Thyroid gland (tissue), 4 donors: ENCODE measurements around the gene NXPH4. TPM values are rescaled to one million over a fixed set of nuclear protein-coding genes. Genes with fewer than 3 reads are reported as not detected.

Source experiments
- DNase-seq, 2 donors: peaks; one replicate each; pipeline ENCODE4 v3.0.0-alpha.2; 2019
- H3K27ac ChIP-seq, 3 donors: fragments of 200-600 bp; sonication (generic); 1 replicate in 2 of 3; 2 replicates in 1 of 3; pipeline ENCODE4 v1.5.1; 2016 to 2019; ENCODE audit warnings: mild to moderate bottlenecking in 1 of 3, moderate library complexity in 1 of 3
- H3K27me3 ChIP-seq: fragments of 200-600 bp; sonication (generic); one replicate; pipeline ENCODE4 v1.5.1; 2019
- H3K36me3 ChIP-seq, 2 donors: fragments of 200-600 bp; sonication (generic); one replicate each; pipeline ENCODE4 v1.5.1; 2016 to 2019
- H3K4me1 ChIP-seq, 2 donors: fragments of 200-600 bp; sonication (generic); one replicate each; pipeline ENCODE4 v1.5.1; 2017 to 2019
- H3K4me3 ChIP-seq, 3 donors: fragments of 200-600 bp; sonication (generic); replicated peaks in 1 of 3; 1 replicate in 2 of 3; 2 replicates in 1 of 3; pipeline ENCODE4 v1.5.1; 2016; ENCODE audit warnings: mild to moderate bottlenecking in 1 of 3
- H3K9me3 ChIP-seq: fragments of 200-600 bp; sonication (generic); one replicate; pipeline ENCODE4 v1.5.1; 2017
- CTCF ChIP-seq, 6 experiments: fragments of 200-600 bp in 3 of 6; fragments of 450-650 bp in 3 of 6; sonication (generic) in 3 of 6; IDR thresholded peaks; one replicate each; pipeline ENCODE4 v1.5.1; 2016 to 2019; ENCODE audit warnings: antibody characterized with exemption in 6 of 6, mild to moderate bottlenecking in 2 of 6, inconsistent platforms in 1 of 6, moderate library complexity in 1 of 6
- POLR2A ChIP-seq, 2 donors: fragments of 450-650 bp; IDR thresholded peaks; one replicate each; pipeline ENCODE4 v1.6.1; 2017; ENCODE audit warnings: antibody characterized with exemption in 2 of 2, mild to moderate bottlenecking in 2 of 2, moderate library complexity in 1 of 2
- WGBS, 2 donors: methylation state at CpG; one replicate each; pipeline ENCODE4 v1.1.5; 2017; 5-methylcytosine and 5-hydroxymethylcytosine counted together
- intact Hi-C: fragments of 100-400 bp; cut with DNase I; formaldehyde crosslinking; loops from one replicate; pipeline ENCODE4 v1.15.1; 2023
- total RNA-seq, 4 donors: library from RNA; depleted of rRNA; stranded (reverse); fragments of >200 nt; gene quantifications; one replicate each; pipeline ENCODE4 v1.2.3, GENCODE V29; 2016

Gene NXPH4
- total RNA-seq, 4 donors from 2014 or later = 0.27 TPM; not detected in 3

DNA sequence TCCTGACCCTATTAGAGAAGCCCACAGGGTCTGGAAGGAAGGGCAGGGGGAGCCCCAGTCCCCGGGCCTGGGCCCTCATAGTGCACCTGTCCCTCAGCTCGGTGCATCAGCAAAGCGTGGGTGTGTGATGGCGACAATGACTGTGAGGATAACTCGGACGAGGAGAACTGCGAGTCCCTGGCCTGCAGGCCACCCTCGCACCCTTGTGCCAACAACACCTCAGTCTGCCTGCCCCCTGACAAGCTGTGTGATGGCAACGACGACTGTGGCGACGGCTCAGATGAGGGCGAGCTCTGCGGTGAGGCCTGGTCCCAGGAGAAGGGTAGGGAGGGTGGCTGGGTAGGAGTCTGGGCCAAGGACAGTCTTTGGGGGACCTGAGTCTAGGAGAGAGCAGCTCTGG is 42.9 kb upstream of the NXPH4 start:
- WGBS, 2 donors = 93 to 95% methylated on average over 10 to 14 of the region's 14 CpGs
- Histone ChIP-seq H3K36me3 (peaks cover 14 to 20% of the 10 kb centered on the region in 2 donors), H3K27me3 (no peaks in the 10 kb centered on the region), H3K9me3 (no peaks in the 10 kb centered on the region), H3K4me1 (no peaks in the 10 kb centered on the region), H3K4me3 (no peak overlapping the region), H3K27ac (no peak overlapping the region)
- no peak for DNase-seq
- TF ChIP-seq POLR2A (IDR thresholded peaks at IDR 0.05) = no peak
- TF ChIP-seq CTCF (IDR thresholded peaks at IDR 0.05) = no peak
- intact Hi-C loops = no loop called here

DNA sequence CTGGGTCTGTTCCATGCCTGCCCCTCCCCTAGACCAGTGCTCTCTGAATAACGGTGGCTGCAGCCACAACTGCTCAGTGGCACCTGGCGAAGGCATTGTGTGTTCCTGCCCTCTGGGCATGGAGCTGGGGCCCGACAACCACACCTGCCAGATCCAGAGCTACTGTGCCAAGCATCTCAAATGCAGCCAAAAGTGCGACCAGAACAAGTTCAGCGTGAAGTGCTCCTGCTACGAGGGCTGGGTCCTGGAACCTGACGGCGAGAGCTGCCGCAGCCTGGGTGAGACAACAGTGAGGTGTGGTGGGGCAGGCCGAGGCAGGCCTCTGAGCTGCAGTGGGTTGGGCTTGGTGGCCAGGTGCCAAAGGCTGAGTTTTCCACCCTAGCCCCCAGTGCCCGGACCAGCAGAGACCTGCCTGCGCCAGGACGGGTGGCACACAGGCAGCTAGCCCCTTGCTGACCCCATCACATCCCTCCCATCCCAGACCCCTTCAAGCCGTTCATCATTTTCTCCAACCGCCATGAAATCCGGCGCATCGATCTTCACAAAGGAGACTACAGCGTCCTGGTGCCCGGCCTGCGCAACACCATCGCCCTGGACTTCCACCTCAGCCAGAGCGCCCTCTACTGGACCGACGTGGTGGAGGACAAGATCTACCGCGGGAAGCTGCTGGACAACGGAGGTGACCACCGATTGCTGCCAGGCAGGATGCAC is 41.0 kb upstream of the NXPH4 start:
- H3K27ac ChIP-seq = no peak overlapping the region

DNA sequence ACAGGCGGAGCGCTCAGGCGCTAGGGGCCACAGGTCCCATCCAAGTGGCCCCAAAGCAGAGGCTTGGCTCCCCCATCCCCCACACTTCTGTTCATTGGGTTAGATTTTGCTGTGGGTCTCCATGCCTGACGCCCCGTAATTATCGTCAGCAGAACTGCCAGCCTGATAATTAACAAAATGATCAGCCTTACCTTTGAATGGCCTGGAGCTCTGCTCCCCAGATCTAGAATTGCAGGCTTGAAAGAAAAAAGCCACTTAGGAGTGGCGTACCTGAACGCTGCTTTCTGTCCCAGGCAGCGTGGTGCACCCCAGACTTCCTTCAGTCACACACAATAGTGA is 40.5 kb upstream of the NXPH4 start:
- no peak for DNase-seq
- H3K4me1 ChIP-seq = no peaks in the 10 kb centered on the region
- H3K27ac ChIP-seq = no peak overlapping the region
- peaks cover 16 to 22% of the 10 kb centered on the region in 2 donors for H3K36me3 ChIP-seq
- no peaks in the 10 kb centered on the region for H3K9me3 ChIP-seq
- H3K4me3 ChIP-seq = no peak overlapping the region
- TF ChIP-seq POLR2A (IDR thresholded peaks at IDR 0.05) (no peak), CTCF (IDR thresholded peaks at IDR 0.05) (no peak)
- intact Hi-C loops = loop anchor here (5.0 kb wide), 1 partner anchor 39 kb away; no protein-coding TSS in a partner anchor
- no peaks in the 10 kb centered on the region for H3K27me3 ChIP-seq
- WGBS, 2 donors = 92 to 100% methylated on average over 6 to 9 of the region's 9 CpGs

More for the DNA sequence above, 41.0 kb upstream of the NXPH4 start:
- no peaks in the 10 kb centered on the region for H3K4me1 ChIP-seq
- TF ChIP-seq CTCF (IDR thresholded peaks at IDR 0.05) (peak in 4 of 6 experiments; percentile 14 to 54 (median 40)), POLR2A (IDR thresholded peaks at IDR 0.05) (no peak)
- H3K36me3 ChIP-seq = peaks cover 17 to 22% of the 10 kb centered on the region in 2 donors
- DNase-seq = peak; percentile 44
- H3K27me3 ChIP-seq = no peaks in the 10 kb centered on the region
- H3K4me3 ChIP-seq = no peak overlapping the region
- no peaks in the 10 kb centered on the region for H3K9me3 ChIP-seq
- intact Hi-C loops = loop anchor here (5.0 kb wide), 1 partner anchor 38 kb away; no protein-coding TSS in a partner anchor
- 66 to 79% methylated on average over 12 to 29 of the region's 29 CpGs for WGBS, 2 donors

DNA sequence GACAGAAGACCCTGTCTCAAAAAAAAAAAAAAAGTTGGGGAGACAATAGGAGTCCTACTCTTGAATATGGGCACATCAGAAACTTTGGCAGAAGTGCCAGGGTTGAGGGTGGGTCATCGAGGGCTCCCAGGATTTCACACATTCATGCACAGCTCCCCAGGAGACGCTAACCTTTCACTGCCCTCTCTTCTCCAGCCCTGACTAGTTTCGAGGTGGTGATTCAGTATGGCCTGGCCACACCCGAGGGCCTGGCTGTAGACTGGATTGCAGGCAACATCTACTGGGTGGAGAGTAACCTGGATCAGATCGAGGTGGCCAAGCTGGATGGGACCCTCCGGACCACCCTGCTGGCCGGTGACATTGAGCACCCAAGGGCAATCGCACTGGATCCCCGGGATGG is 39.7 kb upstream of the NXPH4 start:
- intact Hi-C loops = loop anchor here (5.0 kb wide), 1 partner anchor 40 kb away; no protein-coding TSS in a partner anchor
- Histone ChIP-seq H3K4me1 (no peaks in the 10 kb centered on the region), H3K36me3 (peaks cover 16 to 22% of the 10 kb centered on the region in 2 donors), H3K9me3 (no peaks in the 10 kb centered on the region), H3K27ac (no peak overlapping the region), H3K4me3 (no peak overlapping the region), H3K27me3 (no peaks in the 10 kb centered on the region)
- WGBS, 2 donors = 85 to 93% methylated on average over 8 to 9 of the region's 9 CpGs
- TF ChIP-seq POLR2A (IDR thresholded peaks at IDR 0.05) (no peak), CTCF (IDR thresholded peaks at IDR 0.05) (no peak)
- no peak for DNase-seq

- 93 to 96% methylated on average over 16 of the region's 16 CpGs for WGBS, 2 donors
- H3K36me3 ChIP-seq = peaks cover 16 to 22% of the 10 kb centered on the region in 2 donors
- H3K27me3 ChIP-seq = no peaks in the 10 kb centered on the region
- no peak overlapping the region for H3K4me3 ChIP-seq
- intact Hi-C loops = loop anchor here (5.0 kb wide), 1 partner anchor 40 kb away; no protein-coding TSS in a partner anchor
- no peak overlapping the region for H3K27ac ChIP-seq
- no peaks in the 10 kb centered on the region for H3K4me1 ChIP-seq
- H3K9me3 ChIP-seq = no peaks in the 10 kb centered on the region
- DNase-seq = no peak
- TF ChIP-seq CTCF (IDR thresholded peaks at IDR 0.05) (no peak), POLR2A (IDR thresholded peaks at IDR 0.05) (no peak)
Measured at GRCh38 chr12:57177354-57177753, 39.2 kb upstream of the NXPH4 start.
